Activated effector memory CD4-positive, alpha-beta T cell treated with anti-CD3 and anti-CD28 coated beads, Interleukin-2, amount 50 U/mL, for 16 hours (primary cell): ENCODE measurements around the gene LEAP2.
A peak's percentile ranks its signal among the peaks of the same experiment; 100 is the strongest.
"Not testable (repeated sequence)": the region's sequence is repeated elsewhere in the genome, so short reads cannot be mapped to it uniquely, and the experiment has no call there.

Experiments used
- DNase-seq: peaks from one replicate; pipeline ENCODE4 v3.0.0-alpha.2; 2020

LEAP2 gene

GRCh38 chr5:132841305-132841704, 32.2 kb upstream of the LEAP2 start:
- DNase-seq: no peak

DNA sequence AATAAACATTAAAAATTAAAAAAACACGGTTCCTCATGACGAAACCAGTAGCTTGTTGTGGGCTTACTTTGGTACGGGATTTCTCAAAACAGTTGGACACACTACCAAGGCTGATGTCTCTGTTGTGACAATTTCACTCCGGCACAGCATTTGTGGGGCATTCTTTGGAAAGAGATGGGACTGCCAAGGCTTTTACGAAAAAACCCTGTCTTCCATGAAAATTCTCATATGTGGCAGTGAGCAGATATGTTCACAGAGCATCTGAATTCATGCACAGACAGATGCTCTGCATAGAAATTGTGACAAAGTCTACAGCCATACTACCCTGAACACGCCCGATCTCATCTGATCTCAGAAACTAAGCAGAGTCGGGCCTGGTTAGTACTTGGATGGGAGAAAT, 25.2 kb upstream of the LEAP2 start:
- no peak for DNase-seq

DNA sequence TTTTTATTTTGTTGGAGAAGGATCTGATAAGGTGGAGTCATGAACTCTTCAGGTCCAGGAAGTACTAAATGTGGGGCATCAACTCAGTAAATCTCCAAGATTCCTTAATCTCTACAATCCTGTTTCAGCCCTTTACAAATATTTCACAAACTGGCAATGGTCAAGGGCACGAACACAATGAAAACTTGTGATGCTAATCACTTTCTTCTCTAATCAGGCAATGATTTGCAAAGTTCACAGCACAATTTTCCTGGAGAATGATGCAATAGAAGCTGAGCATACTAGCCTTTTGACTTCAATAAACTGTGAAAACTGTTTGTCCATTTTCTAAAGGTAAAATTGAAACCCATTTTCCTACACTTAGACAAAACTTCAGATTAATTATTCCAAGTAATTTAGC, 24.1 kb upstream of the LEAP2 start:
- DNase-seq: no peak

DNA sequence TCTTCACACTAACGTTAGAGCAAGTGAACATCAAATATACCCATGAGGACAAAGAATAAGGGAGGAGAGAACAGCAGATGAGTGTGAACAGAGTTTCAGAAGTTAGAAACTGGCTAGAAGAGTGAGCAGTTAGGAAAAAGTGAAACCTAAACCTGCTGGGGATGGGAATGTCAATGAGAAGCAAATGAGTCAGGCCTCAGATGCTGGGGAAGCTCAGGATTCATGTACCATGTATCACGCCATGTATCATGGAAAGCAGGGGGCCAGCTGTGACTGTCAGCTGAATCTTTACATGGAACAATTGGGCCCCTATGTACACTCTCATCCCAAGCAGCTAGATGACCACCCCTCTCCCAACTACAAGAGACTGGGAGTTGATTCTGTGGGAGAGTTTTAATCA, 23.4 kb upstream of the LEAP2 start:
- DNase-seq: no peak

DNA sequence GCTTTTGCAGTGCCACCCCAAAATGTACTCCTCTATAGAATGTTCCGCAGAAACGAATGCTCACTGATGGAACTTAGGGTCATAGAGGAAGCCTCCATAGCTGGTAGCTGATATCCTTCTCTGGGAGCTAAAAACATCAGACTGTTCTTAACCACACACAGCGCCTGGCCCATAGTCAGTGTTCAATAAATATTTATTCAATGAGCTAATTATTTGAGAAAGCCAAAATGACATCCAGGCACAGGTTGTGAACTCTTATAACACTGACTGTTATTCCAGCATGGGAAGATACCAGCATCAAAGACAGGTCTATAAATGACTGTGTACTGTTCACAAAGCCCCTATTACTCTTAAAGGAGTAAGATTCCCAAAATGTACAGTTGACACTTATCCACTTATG, 20.1 kb upstream of the LEAP2 start:
- no peak for DNase-seq

DNA sequence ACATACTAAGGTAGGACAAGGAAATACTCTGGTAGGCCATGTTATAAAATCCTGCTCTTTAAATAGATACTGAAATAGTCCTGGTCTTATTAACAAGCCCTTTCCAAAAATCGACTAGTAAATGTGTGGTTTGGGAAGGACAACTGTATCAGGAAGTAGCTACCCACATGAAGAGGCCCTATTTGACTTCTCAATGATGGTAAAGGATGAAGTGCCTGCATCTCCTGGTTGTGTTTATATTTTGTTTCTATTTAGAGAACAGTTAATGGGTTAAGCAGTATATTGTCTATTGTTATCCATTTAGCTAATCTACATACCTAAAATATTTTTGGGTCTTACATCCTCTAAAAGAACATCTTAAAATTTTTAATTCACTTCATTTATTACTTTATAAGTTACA, 19.7 kb upstream of the LEAP2 start:
- no peak for DNase-seq

- no peak for DNase-seq
Observed at GRCh38 chr5:132854301-132854700, 19.2 kb upstream of the LEAP2 start.

DNA sequence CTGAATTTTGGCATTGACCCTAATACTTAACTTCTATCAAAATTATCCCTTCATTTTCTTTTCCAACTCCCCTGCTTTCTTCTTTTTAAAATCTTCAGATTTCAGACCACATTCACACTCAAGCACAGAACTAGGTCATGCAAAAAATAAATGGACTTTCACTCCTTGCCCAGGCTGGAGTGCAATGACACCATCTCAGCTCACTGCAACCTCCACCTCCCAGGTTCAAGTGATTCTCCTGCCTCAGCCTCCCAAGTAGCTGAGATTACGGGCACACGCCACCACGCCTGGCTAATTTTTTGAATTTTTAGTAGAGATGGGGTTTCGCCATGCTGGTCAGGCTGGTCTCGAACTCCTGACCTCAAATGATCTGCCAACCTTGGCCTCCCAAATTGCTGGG, 18.5 kb upstream of the LEAP2 start:
- DNase-seq: not testable (repeated sequence)

GRCh38 chr5:132856011-132856410, 17.5 kb upstream of the LEAP2 start:
- no peak for DNase-seq

- no peak for DNase-seq
Observed at GRCh38 chr5:132859889-132860437, 13.5 kb upstream of the LEAP2 start.

DNA sequence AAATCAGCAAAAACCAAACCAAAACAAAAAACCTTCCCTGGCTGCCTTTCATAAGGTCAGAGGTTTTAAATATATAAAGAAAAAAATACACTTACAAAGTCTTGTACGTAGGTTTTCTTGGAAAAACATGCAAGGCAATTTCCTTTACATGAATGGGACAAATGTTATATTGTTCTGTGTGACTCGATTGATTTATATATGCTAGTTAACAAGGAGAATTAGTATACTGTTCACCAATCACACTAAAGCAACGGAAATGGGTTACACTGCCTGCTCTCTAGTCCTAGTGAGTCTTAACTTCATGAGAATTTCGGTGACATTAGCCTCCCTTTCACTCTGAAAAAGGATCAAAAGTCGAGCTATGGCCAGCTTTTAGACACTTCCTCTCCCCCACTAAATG, 12.7 kb upstream of the LEAP2 start:
- DNase-seq: no peak

GRCh38 chr5:132865668-132866341, 7.7 kb upstream of the LEAP2 start:
- no peak for DNase-seq

DNA sequence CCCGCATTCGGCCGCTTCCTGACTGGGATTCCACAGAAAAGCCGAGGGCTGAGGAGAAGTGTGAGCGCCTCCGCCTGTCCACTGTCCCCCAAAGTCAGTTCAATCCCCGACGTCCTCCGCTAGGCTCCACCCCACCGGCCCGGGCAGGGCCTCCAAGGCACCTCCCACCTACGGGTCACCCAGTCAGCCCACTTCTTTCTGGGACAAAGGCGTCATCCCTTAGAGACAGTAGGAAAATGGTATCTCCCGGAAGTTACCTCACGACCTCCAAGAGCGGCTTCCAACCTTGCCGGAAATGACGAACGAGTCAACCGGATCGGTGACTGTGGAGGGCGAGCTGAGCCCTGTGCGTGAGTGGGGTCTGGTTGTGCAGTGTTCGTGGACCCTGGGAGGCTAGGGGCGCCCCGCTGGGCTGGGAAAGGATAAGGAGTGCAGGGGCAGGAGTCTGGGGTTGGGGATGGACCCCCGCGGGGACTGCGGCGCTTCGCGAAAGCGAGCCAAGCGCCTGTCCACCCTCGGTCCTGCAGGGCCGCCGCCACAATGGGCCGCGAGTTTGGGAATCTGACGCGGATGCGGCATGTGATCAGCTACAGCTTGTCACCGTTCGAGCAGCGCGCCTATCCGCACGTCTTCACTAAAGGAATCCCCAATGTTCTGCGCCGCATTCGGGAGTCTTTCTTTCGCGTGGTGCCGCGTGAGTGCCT, 7.0 kb upstream of the LEAP2 start, which contains the start of the genes GDF9 and UQCRQ:
TSS of gene GDF9 (minus strand) at position 128 of the 704 bp plus-strand sequence. CDS start 1,936 bp downstream, outside the sequence.
TSS of gene UQCRQ (plus strand) at position 301 of the 704 bp plus-strand sequence. CDS start at position 541, 240 bp downstream.
- peak; percentile 96 for DNase-seq

- DNase-seq: no peak
Observed at GRCh38 chr5:132867046-132867451, 6.4 kb upstream of the LEAP2 start.

DNA sequence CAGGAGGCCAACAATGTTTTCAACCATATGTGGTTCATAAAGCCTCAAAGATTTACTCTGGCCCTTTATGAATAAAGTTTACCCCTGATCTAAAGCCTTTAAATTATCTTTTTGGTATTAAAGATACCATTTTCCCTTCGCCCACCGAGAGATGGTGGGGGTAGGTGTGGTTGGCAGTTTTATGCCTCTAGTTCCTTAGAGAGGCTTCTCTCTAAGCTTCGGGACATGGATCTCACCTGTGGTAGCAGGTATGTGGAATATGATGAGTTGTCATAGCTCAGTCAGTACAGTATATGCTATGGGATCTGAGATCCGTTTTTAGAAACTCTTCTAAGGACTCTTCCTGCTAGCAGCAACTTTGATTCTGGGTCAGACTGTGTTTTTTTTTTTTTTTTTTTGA, 4.7 kb upstream of the LEAP2 start:
- no peak for DNase-seq

- no peak for DNase-seq
Observed at GRCh38 chr5:132870801-132871200, 2.7 kb upstream of the LEAP2 start.

- no peak for DNase-seq
Observed at GRCh38 chr5:132871459-132872284, 1.8 kb upstream of the LEAP2 start.

- DNase-seq: no peak
Observed at GRCh38 chr5:132872788-132873118, 715 bp upstream of the LEAP2 start.

DNA sequence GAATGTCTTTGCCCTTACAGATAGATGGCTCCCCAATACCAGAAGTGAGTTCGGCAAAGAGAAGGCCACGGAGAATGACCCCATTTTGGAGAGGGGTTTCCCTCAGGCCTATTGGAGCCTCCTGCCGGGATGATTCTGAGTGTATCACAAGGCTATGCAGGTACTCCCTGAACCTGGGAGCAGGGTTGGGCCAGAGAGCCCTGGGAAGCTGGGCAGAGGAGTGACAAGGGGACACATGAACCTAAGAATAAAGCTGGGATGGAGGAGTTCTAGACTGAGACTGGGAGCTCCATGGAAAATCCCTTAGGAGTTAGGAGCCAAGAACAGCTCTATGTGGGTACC, 433 bp downstream of the LEAP2 start:
- no peak for DNase-seq

- DNase-seq: no peak
Observed at GRCh38 chr5:132876020-132876759, 2.7 kb downstream of the LEAP2 start.

GRCh38 chr5:132877466-132877865, 4.0 kb downstream of the LEAP2 start:
- DNase-seq: no peak

DNA sequence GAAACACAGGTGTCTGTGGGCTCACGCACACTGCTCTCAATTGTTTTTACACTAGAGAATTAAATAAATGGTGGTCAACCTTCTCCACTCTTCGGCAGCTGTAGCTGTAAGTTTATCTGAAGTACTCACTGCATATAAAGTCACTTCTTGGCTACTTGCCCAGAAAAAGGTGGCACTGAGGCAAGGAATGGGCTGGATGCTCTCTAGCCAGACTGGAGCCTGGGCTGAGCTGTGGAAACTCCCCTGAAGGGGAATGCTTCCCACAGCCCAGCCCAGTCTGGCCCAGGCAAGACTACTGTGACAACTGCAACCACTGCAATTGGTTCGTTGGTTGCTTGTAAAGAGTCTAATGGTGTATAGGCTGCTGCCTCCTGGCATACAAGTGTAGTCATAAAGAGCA, 4.5 kb downstream of the LEAP2 start:
- DNase-seq: no peak
